Measurements from ENCODE around the gene ZNF423. TPM values are rescaled to one million over a fixed set of nuclear protein-coding genes. Genes with fewer than 3 reads are reported as not detected.
"Not testable (repeated sequence)": the region's sequence is repeated elsewhere in the genome, so short reads cannot be mapped to it uniquely, and the experiment has no call there.

Gene ZNF423
- polyA plus RNA-seq, 1 of the 3 experiments (the other 2 are of a cell fraction): 1.2 TPM

DNA sequence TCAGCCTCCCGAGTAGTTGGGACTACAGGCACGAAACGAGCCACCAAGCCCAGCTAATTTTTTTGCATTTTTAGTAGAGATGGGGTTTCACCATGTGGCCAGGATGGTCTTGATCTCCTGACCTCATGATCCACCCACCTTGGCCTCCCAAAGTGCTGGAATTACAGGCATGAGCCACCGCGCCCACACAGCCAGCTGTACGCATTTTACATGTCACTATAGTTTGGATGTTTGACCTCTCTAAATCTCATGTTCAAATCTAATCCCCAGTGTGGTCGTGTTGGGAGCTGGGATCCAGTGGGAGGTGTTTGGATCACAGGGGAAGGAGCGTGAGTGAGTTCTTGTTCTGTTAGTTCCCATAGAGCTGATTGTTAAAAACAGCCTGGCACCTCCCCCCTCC is 293.0 kb downstream of the ZNF423 start:
- H3K4me3 ChIP-seq (ENCODE audit: low read depth in 2 of 2, low read length in 1 of 2); H4K20me1 ChIP-seq (ENCODE audit: insufficient read depth); H3K36me3 ChIP-seq (replicated peaks in 1 of 2; ENCODE audit: control insufficient read depth in 1 of 2, insufficient read depth in 2 of 2, low read length in 1 of 2); H3K9me3 ChIP-seq; H3K9ac ChIP-seq; H2AFZ ChIP-seq (ENCODE audit: low read depth); H3K4me2 ChIP-seq; H3K79me2 ChIP-seq (ENCODE audit: insufficient read depth); H3F3A ChIP-seq (replicated peaks; ENCODE audit: insufficient read depth); H3K27ac ChIP-seq (ENCODE audit: low read depth in 2 of 2, low read length in 1 of 2); DNase-seq; H3K27me3 ChIP-seq (ENCODE audit: insufficient read depth); H3K9me2 ChIP-seq; POLR2A ChIA-PET: not testable (repeated sequence)
- peaks cover 0 to 58% of the 10 kb centered on the region in 2 experiments; a peak in 3 of 4 replicates for H3K4me1 ChIP-seq (ENCODE audit: control insufficient read depth in 1 of 2, insufficient read depth in 2 of 2, low read depth in 1 of 2, low read length in 1 of 2)
- WGBS (ENCODE audit: low lambda C conversion rate): 67% methylated on average over 8 of the region's 8 CpGs
- CTCF ChIA-PET: interaction anchor here (0.9 to 1.2 kb wide), 3 partner anchors 30 to 70 kb away, joined by 3 to 4 read pairs (median 3); no protein-coding TSS in a partner anchor

DNA sequence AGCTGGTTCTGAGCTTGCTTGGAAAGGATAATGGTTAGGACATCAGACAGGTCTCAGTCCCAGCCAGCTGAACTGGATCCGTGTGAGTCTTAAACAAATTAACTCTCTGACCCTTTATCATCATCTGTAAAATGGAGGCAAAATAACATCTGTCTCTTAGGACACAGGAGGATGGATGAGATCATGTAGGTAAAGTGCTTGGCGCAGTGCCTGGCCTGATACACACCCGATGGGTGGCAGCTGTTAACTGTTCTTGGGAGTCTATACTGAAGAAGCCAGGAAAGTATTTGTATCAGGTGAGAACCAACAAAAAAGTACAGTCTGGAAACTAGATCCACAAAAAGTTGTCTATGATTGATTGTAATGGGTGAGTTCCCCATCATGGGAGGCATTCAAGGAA is 293.7 kb downstream of the ZNF423 start:
- H3K9me2 ChIP-seq: no peaks in the 10 kb centered on the region
- no peak for DNase-seq
- no peak overlapping the region for H2AFZ ChIP-seq (ENCODE audit: low read depth)
- H3K9me3 ChIP-seq: no peaks in the 10 kb centered on the region
- H4K20me1 ChIP-seq (ENCODE audit: insufficient read depth): no peaks in the 10 kb centered on the region
- TF ChIP-seq YY1 (IDR thresholded peaks at IDR 0.05; ENCODE audit: low read depth): no peak
- TF ChIP-seq, protein P1, sequence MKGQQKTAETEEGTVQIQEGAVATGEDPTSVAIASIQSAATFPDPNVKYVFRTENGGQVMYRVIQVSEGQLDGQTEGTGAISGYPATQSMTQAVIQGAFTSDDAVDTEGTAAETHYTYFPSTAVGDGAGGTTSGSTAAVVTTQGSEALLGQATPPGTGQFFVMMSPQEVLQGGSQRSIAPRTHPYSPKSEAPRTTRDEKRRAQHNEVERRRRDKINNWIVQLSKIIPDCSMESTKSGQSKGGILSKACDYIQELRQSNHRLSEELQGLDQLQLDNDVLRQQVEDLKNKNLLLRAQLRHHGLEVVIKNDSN (IDR thresholded peaks at IDR 0.05; ENCODE audit: borderline replicate concordance, low read depth): no peak
- TF ChIP-seq ELF1 (IDR thresholded peaks at IDR 0.05): no peak
- TF ChIP-seq SMC3 (IDR thresholded peaks at IDR 0.05; ENCODE audit: low read depth, low read length): no peak
- no peak for TF ChIP-seq RXRA (IDR thresholded peaks at IDR 0.05; ENCODE audit: borderline replicate concordance, low read depth)
- no peak for TF ChIP-seq TCF12 (IDR thresholded peaks at IDR 0.05)
- TF ChIP-seq MXI1 (IDR thresholded peaks at IDR 0.05; ENCODE audit: low read depth, low read length): no peak
- no peak for TF ChIP-seq NFIC (IDR thresholded peaks at IDR 0.05; ENCODE audit: borderline replicate concordance)
- no peak for TF ChIP-seq CHD2 (IDR thresholded peaks at IDR 0.05; ENCODE audit: low read length, partially characterized antibody)
- TF ChIP-seq, protein P2, sequence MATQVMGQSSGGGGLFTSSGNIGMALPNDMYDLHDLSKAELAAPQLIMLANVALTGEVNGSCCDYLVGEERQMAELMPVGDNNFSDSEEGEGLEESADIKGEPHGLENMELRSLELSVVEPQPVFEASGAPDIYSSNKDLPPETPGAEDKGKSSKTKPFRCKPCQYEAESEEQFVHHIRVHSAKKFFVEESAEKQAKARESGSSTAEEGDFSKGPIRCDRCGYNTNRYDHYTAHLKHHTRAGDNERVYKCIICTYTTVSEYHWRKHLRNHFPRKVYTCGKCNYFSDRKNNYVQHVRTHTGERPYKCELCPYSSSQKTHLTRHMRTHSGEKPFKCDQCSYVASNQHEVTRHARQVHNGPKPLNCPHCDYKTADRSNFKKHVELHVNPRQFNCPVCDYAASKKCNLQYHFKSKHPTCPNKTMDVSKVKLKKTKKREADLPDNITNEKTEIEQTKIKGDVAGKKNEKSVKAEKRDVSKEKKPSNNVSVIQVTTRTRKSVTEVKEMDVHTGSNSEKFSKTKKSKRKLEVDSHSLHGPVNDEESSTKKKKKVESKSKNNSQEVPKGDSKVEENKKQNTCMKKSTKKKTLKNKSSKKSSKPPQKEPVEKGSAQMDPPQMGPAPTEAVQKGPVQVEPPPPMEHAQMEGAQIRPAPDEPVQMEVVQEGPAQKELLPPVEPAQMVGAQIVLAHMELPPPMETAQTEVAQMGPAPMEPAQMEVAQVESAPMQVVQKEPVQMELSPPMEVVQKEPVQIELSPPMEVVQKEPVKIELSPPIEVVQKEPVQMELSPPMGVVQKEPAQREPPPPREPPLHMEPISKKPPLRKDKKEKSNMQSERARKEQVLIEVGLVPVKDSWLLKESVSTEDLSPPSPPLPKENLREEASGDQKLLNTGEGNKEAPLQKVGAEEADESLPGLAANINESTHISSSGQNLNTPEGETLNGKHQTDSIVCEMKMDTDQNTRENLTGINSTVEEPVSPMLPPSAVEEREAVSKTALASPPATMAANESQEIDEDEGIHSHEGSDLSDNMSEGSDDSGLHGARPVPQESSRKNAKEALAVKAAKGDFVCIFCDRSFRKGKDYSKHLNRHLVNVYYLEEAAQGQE (IDR thresholded peaks at IDR 0.05; ENCODE audit: low read depth, low read length): no peak
- TF ChIP-seq NRF1 (IDR thresholded peaks at IDR 0.05; ENCODE audit: low read depth, low read length): no peak
- no peak for TF ChIP-seq ZBTB33 (IDR thresholded peaks at IDR 0.05; ENCODE audit: borderline replicate concordance, low read depth)
- TF ChIP-seq GABPA (IDR thresholded peaks at IDR 0.05; ENCODE audit: low read depth): no peak
- TF ChIP-seq, protein P3, sequence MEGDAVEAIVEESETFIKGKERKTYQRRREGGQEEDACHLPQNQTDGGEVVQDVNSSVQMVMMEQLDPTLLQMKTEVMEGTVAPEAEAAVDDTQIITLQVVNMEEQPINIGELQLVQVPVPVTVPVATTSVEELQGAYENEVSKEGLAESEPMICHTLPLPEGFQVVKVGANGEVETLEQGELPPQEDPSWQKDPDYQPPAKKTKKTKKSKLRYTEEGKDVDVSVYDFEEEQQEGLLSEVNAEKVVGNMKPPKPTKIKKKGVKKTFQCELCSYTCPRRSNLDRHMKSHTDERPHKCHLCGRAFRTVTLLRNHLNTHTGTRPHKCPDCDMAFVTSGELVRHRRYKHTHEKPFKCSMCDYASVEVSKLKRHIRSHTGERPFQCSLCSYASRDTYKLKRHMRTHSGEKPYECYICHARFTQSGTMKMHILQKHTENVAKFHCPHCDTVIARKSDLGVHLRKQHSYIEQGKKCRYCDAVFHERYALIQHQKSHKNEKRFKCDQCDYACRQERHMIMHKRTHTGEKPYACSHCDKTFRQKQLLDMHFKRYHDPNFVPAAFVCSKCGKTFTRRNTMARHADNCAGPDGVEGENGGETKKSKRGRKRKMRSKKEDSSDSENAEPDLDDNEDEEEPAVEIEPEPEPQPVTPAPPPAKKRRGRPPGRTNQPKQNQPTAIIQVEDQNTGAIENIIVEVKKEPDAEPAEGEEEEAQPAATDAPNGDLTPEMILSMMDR (IDR thresholded peaks at IDR 0.05): no peak
- no peak for TF ChIP-seq SIN3A (IDR thresholded peaks at IDR 0.05; ENCODE audit: borderline replicate concordance, low read depth, low read length)
- no peak for TF ChIP-seq POLR2AphosphoS5 (IDR thresholded peaks at IDR 0.05; ENCODE audit: low read depth, low read length)
- TF ChIP-seq, protein P4, sequence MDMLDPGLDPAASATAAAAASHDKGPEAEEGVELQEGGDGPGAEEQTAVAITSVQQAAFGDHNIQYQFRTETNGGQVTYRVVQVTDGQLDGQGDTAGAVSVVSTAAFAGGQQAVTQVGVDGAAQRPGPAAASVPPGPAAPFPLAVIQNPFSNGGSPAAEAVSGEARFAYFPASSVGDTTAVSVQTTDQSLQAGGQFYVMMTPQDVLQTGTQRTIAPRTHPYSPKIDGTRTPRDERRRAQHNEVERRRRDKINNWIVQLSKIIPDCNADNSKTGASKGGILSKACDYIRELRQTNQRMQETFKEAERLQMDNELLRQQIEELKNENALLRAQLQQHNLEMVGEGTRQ (IDR thresholded peaks at IDR 0.05; ENCODE audit: borderline replicate concordance, low read depth, low read length): no peak
- TF ChIP-seq FOXJ3 (CRISPR knock-in tag; IDR thresholded peaks at IDR 0.05): no peak
- no peak for TF ChIP-seq RCOR1 (IDR thresholded peaks at IDR 0.05; ENCODE audit: low read length)
- H3K27me3 ChIP-seq (ENCODE audit: insufficient read depth): no peaks in the 10 kb centered on the region
- H3K79me2 ChIP-seq (ENCODE audit: insufficient read depth): no peaks in the 10 kb centered on the region
- no peak overlapping the region for H3K4me2 ChIP-seq
- 44% methylated on average over 3 of the region's 3 CpGs for WGBS (ENCODE audit: low lambda C conversion rate)
- POLR2A ChIA-PET: interaction anchor here (1.2 kb wide), 1 partner anchor 32 kb away, joined by 3 read pairs; no protein-coding TSS in a partner anchor
- H3K4me1 ChIP-seq (ENCODE audit: control insufficient read depth in 1 of 2, insufficient read depth in 2 of 2, low read depth in 1 of 2, low read length in 1 of 2): peaks cover 0 to 55% of the 10 kb centered on the region in 2 experiments; a peak in 3 of 4 replicates
- no peak overlapping the region for H3K4me3 ChIP-seq (ENCODE audit: low read depth in 2 of 2, low read length in 1 of 2)
- H3F3A ChIP-seq (replicated peaks; ENCODE audit: insufficient read depth): no peaks in the 10 kb centered on the region
- H3K27ac ChIP-seq (ENCODE audit: low read depth in 2 of 2, low read length in 1 of 2): peak overlapping the region in 1 of 2 experiments; percentile 53; a peak in 2 of 4 replicates
- no peaks in the 10 kb centered on the region for H3K36me3 ChIP-seq (replicated peaks in 1 of 2; ENCODE audit: control insufficient read depth in 1 of 2, insufficient read depth in 2 of 2, low read length in 1 of 2)
- CTCF ChIA-PET: interaction anchor here (0.9 to 1.2 kb wide), 3 partner anchors 30 to 70 kb away, joined by 3 to 4 read pairs (median 3); no protein-coding TSS in a partner anchor
- H3K9ac ChIP-seq: no peak overlapping the region
